Mucosa of descending colon (tissue), 3 donors: Measurements from ENCODE around the gene INPP5A. TPM values are rescaled to one million over a fixed set of nuclear protein-coding genes. Genes with fewer than 3 reads are reported as not detected.

ENCODE experiments used
- ATAC-seq: fragments of 200-7000 bp; cut with Tn5 transposase; one replicate; pipeline ENCODE4 v1.9.1; 2020; ENCODE audit warnings: mild to moderate bottlenecking, moderate library complexity
- DNase-seq, 3 donors: peaks; one replicate each; pipeline ENCODE4 v3.0.0-alpha.2; 2020
- H3K36me3 ChIP-seq: fragments of 200-600 bp; one replicate; pipeline ENCODE4 v1.8.0; 2021; ENCODE audit warnings: low read depth, mild to moderate bottlenecking
- H3K4me1 ChIP-seq: fragments of 200-600 bp; one replicate; pipeline ENCODE4 v1.8.0; 2021; ENCODE audit warnings: low read depth, mild to moderate bottlenecking
- H3K4me3 ChIP-seq: fragments of 200-600 bp; one replicate; pipeline ENCODE4 v1.8.0; 2021; ENCODE audit warnings: mild to moderate bottlenecking
- H3K9me3 ChIP-seq: fragments of 200-600 bp; one replicate; pipeline ENCODE4 v1.8.0; 2021; ENCODE audit warnings: mild to moderate bottlenecking
- CTCF ChIP-seq: fragments of 200-600 bp; IDR thresholded peaks from one replicate; pipeline ENCODE4 v1.8.0; 2022; ENCODE audit warnings: antibody characterized with exemption, mild to moderate bottlenecking
- intact Hi-C, 2 donors: fragments of 100-400 bp; cut with DNase I in 1 of 2; cut with micrococcal nuclease in 1 of 2; formaldehyde crosslinking; loops; one replicate each; pipeline versions ENCODE4 v1.11.0 to v1.11.1; 2022; cut with DNase I, micrococcal nuclease
- total RNA-seq, 3 donors: library from RNA; stranded (reverse); fragmentation: NEBNext Ultra II Directional in 2 of 3; extraction: Animal tissue kit (Norgen Biotek cat#: 25700) in 2 of 3; gene quantifications; one replicate each; pipeline versions ENCODE4 v1.2.1 to v1.2.4, GENCODE V29; 2021 to 2023
- donor health status: DM: no; HTN: no; CAD: no; lungs with moderate emphysema.
- donor health status: DM: no; HTN: no; CAD: no.
- donor health status: DM: no; HTN: yes; CAD: no.

Gene INPP5A
- total RNA-seq, 3 donors from 2014 or later: 31.7 to 92.8 (median 32.0) TPM

DNA sequence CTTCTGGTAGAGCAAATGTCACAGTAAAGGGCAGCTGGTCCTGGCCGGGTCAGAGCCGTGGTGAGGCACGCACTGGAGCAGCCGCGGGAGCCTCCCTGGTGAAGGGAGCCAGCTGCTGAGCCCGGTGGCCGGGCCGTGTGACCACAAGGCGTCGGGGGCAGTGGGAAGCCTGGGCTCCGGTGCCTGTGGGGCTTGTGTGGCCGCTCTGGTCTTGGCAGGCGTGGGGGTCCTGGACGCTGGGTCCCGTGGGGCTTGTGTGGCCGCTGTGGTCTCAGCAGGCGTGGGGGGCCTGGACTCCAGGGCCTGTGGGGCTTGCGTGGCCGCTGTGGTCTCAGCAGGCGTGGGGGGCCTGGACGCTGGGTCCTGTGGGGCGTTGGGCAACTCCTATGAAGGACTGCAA, 191.2 kb downstream of the INPP5A start:
- TF ChIP-seq CTCF: no peak
- ATAC-seq (no peak), DNase-seq (no peak)
- Histone ChIP-seq H3K4me3 (no peak overlapping the region), H3K9me3 (no peaks in the 10 kb centered on the region), H3K36me3 (no peaks in the 10 kb centered on the region), H3K4me1 (no peaks in the 10 kb centered on the region)
- intact Hi-C loops: no loop called here

GRCh38 chr10:132729810-132730572, 192.4 kb downstream of the INPP5A start:
- intact Hi-C loops: no loop called here
- DNase-seq (no peak), ATAC-seq (no peak)
- no peak for TF ChIP-seq CTCF
- Histone ChIP-seq H3K36me3 (no peaks in the 10 kb centered on the region), H3K4me1 (no peaks in the 10 kb centered on the region), H3K4me3 (no peak overlapping the region), H3K9me3 (no peaks in the 10 kb centered on the region)

DNA sequence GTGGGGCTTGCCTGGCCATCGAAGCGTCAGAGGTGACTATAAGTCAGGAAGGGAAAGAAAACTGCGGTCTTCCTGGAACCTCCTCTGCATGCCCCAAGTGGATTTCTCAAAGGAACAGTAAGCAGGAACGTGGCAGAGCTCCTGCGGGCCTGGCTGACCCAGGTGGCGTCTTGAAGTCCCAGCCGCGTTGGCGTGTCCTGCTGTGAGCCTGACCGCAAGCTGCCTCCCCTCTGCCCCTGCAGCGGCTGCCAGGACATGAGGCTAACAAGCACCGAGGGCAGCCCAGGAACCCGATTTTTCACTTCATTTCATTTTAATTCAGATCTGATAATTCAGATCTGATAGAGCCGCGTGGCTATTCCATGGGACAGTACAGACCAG, 193.0 kb downstream of the INPP5A start:
- no peaks in the 10 kb centered on the region for H3K9me3 ChIP-seq
- intact Hi-C loops: no loop called here
- H3K4me3 ChIP-seq: no peak overlapping the region
- H3K4me1 ChIP-seq: no peaks in the 10 kb centered on the region
- ATAC-seq (no peak), DNase-seq (no peak)
- TF ChIP-seq CTCF: no peak
- no peaks in the 10 kb centered on the region for H3K36me3 ChIP-seq

DNA sequence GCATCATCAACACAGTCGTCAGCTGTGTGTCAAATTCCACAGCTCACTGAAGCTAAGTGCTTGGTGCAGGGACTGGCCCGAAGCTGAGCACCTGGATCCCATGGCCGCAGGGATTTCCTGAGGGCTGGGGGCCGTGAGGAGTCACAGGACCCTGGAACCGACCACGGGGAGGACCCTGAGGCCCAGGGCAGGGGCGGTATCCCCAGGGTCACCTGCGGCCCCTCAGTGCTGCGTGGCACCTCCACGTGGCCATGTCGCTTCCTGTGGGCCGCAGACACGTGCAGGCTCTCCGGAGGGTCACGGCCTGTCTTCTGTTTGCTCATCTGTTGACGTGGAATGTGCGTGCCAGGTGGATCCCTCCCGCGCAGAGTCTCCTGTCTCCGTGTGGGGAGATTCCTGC, 194.9 kb downstream of the INPP5A start:
- TF ChIP-seq CTCF: no peak
- no peak overlapping the region for H3K4me3 ChIP-seq
- intact Hi-C loops: no loop called here
- no peak for DNase-seq
- no peak for ATAC-seq
- H3K9me3 ChIP-seq: no peaks in the 10 kb centered on the region
- no peaks in the 10 kb centered on the region for H3K36me3 ChIP-seq
- H3K4me1 ChIP-seq: no peaks in the 10 kb centered on the region

GRCh38 chr10:132733926-132734325, 196.3 kb downstream of the INPP5A start:
- Histone ChIP-seq H3K36me3 (no peaks in the 10 kb centered on the region), H3K9me3 (no peaks in the 10 kb centered on the region), H3K4me3 (no peak overlapping the region), H3K4me1 (no peaks in the 10 kb centered on the region)
- ATAC-seq (no peak), DNase-seq (no peak)
- no peak for TF ChIP-seq CTCF
- intact Hi-C loops: no loop called here
